Activated CD8-positive, alpha-beta memory T cell treated with anti-CD3 and anti-CD28 coated beads, Interleukin-2, amount 50 U/mL, for 24 hours (primary cell): ENCODE results near the gene CRISP1.
"Not testable (repeated sequence)": the region's sequence is repeated elsewhere in the genome, so short reads cannot be mapped to it uniquely, and the experiment has no call there.

Experiments
- DNase-seq: peaks from one replicate; pipeline ENCODE4 v3.0.0-alpha.2; 2020; ENCODE audit errors: extremely low read depth

Gene CRISP1

DNA sequence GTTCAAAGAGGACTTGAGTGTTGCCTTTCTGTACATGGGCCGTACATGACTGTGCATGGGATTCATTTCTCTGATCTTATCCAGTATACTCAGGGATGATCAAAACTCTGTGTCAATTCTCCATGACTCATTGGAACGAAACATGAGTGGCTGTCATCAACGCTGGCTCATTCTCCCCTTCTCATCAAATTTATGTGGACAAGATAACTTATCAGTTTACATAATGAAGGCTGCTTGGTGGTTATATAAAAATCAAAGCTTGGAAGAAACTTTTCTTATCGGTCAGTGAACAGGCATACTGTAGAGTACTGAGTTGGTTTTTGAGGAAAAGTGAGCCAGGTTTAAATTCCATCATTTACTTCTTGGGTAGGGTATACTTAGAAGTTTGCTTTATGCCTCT lies 24.9 kb downstream of the CRISP1 start:
- DNase-seq: no peak

DNA sequence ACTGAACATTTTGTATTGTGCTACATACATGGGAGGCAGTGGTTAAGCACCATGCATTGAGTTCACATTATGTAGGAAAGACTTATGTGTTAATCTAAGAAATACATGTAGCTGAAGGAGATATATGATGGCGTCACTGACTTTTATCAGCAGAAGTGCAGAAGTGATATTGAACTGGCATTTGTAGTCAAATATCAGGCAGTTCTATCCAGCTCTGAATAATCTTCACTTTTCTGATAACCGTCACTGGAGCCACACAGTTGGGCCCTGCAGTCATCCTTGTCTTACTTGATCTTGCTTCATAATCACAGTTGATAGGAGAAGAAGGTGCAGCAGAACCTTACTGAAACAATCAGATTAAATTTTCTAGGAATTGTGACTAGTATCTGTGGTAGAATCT lies 26.4 kb downstream of the CRISP1 start:
- no peak for DNase-seq

DNA sequence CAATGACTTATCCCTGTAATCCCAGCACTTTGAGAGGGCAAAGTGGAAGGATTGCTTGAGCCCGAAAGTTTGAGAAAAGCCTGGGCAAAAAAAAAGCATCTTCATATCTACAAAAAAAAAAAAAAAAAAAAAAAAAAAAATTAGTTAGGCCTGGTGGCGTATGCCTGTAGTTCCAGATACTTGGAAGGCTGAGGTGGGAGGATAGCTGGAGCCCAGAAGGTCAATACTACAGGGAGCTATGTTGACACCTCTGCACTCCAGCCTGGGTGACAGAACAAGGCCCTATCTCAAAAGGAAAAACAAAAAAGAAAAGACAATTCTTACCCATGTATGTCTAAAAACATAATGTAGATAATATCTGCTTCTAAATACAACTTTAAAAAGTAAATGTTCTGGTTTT lies 27.2 kb downstream of the CRISP1 start:
- no peak for DNase-seq

DNA sequence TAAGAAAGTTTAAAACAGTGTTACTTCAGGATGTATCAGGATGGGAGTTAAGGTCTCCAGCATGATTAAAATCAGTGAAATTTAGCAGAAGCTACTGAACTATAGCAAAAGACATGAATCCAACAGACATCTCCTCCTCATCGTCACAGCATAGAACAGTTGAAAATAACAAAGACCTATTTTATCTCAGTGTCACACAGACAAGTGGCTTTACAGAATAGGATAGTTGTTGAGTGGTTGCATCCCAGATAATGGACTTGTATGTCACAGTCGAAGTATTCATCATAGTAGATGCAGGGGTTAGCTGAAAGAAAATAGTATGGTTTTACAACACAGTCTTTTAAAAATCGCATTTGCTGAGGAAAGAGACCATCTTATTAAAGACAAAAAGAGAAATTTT lies 31.2 kb downstream of the CRISP1 start:
- no peak for DNase-seq

DNA sequence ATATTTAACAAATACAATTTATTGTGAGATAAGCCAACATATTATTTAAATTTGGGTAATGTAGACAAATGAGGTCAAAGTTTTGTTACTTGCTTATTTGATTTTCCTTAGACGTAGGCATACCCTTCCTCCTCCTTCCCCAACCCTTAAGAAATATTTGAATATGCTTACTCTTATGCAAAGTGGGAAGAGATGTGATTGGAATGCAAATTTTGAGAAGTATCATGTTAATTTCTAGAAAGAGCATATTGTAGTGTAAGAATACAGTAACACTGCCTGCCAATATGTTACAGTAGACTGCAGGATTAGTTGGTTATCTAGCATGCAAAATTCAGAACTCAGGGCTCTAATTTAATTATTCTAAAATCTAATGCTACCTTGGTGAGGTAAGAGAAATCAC lies 32.9 kb downstream of the CRISP1 start:
- DNase-seq: no peak

DNA sequence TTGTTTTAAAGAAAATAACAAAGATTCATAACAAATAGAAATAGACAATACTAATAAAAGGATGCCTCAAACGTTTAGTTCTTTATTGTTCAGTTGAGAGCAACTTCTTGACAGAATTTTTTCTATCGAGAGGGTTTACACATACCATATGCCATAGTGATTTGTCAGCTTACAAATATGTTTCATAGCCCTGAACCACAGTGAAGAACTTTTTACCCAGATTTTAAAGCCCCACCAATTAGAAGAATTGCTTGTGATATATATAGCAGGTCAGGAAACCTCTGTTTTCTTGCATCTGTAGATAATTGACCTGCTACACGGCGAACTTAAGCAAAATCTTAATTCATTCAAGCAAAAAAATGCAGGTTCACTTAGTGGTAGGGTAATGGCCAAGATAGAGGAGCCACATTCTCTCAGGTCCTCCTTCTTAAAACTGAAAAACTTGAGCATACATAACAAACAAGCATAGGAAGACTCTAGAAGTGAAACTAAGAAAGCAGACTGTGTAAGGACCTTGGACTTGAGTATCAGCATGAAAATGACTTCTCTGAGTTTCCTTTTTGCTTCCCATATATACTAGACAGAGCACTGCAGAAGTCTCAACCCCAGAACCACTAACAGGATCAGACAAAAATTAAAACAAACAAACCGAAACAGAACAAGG lies 39.5 kb downstream of the CRISP1 start:
- no peak for DNase-seq

DNA sequence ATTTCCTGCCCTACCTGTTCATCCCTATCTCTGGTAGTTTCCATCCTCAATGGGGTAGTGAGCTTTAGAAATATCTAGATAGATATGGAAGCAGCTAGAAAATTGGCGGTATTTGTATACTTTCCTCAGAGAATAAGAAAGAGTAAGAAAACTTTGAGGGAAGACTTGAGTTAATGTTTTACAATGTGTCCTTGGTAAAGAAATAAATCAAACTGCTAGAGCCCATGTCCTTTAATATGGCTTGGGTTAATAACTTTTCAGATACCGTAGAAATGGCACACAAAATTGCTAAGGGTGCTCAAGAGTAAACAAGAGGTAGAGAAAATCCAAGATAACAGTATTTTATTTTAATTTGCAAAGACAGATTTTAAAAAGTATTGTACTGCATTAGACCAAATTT lies 51.2 kb downstream of the CRISP1 start:
- DNase-seq: no peak

DNA sequence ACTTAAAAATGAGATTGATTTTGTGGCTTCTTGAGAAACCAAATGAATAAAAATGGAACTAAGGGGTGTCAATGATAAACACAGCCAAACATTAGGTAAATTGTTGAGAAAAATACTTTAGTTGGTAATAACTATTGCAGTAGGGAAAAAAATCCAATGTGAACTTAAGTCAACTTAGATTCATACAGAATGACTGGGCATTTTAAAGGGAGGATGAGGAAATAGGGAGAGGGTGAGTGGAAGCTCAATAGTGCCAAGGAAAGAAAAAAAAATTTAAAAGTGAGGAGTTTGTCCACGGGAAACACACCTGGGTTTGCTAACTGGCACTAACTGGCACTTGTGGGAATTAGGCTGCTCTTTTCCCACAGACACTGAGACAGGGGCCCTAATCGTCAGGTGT lies 53.1 kb downstream of the CRISP1 start:
- DNase-seq: no peak

DNA sequence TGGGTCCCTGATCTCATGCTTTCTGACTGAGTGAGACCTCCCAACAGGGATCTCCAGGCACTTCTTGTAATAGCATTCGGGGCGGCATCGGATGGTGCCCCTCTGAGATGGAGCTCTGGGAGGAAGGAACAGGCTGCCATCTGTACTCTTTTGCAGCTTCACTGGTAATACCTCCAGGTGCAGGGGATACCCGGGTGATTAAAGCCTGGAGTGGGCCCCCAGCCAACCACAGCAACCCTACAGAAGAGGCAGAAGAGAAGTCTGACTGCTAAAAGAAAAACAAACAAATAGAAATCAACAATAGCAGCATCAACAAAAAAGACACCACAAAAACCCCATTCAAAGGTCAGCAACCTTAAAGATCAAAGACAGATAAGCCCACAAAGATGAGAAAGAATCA lies 60.2 kb downstream of the CRISP1 start:
- DNase-seq: no peak

DNA sequence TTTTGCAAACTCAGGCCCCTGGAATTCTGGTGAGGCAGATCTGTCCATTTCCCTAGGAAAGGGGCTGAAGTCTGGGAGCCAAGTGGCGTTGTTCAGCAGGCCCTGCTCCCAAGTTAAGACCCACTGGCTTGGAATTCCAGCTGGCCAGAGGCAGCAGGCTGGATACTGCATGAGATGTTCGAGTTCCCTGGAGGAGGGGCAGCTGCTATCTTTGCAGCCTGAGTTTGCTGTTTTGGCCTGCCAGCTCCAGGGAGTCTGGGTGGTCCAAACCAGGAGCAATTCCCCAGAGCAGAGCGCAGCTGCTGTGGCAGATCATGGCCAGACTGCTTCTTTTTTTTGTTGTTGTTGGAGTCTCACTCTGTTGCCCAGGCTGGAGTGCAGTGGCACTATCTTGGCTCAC lies 61.1 kb downstream of the CRISP1 start:
- DNase-seq: no peak

DNA sequence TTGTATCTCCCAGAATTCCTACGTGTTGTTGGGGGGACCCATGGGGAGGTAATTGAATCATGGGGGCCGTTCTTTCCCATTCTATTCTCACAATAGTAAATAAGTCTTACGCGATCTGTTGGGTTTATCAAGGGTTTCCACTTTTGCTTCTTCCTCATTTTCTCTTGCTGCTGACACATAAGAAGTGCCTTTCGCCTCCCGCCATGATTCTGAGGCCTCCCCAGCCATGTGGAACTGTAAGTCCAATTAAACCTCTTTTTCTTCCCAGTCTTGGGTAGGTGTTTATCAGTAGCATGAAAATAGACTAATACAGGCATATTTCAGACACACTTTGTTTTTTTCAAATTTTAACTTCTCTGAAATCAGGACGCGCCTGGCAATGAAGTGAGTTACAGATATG lies 64.8 kb downstream of the CRISP1 start:
- no peak for DNase-seq

DNA sequence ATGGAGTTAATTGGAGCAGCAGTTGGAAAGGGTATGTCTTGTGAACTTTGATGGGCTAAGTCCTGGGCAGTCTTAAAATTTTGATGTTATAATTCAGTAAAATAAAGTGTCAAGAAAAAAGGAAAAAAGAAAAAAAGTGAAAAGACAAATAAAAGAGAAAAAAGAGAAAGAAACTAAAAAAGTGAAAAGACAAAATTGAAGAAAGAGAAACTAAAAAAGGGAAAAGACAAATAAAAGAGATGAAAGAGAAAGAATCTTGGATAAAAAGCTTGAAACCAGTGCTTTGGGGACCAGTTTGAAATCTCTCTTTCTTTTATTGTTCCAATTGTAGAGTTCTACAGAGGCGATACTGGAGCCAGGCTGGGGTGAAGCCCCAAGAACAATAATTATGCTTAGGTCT lies 67.2 kb downstream of the CRISP1 start:
- DNase-seq: no peak

DNA sequence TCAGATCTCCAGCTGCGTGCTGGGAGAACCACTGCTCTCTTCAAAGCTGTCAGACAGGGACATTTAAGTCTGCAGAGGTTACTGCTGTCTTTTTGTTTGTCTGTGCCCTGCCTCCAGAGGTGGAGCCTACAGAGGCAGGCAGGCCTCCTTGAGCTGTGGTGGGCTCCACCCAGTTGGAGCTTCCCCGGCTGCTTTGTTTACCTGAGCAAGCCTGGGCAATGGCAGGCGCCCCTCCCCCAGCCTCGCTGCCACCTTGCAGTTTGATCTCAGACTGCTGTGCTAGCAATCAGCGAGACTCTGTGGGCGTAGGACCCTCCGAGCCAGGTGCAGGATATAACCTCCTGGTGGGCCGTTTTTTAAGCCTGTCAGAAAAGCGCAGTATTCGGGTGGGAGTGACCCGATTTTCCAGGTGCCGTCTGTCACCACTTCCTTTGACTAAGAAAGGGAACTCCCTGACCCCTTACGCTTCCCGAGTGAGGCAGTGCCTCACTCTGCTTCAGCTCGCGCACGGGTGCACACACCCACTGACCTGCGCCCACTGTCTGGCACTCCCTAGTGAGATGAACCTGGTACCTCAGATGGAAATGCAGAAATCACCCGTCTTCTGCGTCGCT lies 69.4 kb downstream of the CRISP1 start:
- DNase-seq: not testable (repeated sequence)

DNA sequence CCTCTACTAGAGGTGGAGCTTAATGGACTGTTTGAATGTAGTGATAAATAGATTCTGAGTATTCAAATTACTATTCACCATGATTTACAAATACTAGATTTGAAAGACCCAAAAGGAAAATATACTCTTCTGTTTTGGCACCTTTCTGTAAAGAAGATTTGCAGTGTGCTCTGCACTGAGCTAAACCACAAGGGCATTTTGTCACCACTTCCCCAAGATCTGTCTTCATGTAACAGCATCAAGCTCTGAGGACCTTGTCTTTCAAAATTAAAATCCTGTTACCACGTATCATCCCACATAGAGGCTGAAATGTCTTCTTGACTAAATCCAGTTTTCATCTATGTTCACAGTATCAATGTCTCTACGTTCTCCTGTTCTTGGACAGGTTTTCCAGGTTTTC lies 76.0 kb downstream of the CRISP1 start:
- DNase-seq: no peak

DNA sequence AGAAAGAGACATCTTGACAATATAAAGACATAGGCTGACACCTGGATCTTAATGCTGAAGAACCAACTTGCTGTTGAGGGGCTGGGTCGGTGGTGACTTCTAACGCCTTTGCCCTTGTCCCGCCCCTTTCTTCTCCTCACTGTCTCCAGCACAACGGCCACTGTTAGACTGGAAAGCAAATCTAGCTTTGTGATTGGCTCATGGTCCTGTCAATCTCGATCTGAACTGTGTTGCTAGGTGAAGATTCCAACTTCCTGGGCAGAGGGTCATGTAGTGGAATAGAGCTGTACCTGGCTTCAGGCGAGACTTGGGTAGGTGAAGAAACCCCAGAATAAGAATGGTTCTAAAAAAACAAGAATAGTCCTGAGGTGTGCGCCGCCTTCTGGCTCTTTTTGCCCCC lies 79.2 kb downstream of the CRISP1 start, which contains the start of gene PGK2:
Gene PGK2, minus strand, starts transcription at position 110 of the 400 bp plus-strand sequence. Its CDS starts 98 bp downstream, at position 12.
- no peak for DNase-seq

DNA sequence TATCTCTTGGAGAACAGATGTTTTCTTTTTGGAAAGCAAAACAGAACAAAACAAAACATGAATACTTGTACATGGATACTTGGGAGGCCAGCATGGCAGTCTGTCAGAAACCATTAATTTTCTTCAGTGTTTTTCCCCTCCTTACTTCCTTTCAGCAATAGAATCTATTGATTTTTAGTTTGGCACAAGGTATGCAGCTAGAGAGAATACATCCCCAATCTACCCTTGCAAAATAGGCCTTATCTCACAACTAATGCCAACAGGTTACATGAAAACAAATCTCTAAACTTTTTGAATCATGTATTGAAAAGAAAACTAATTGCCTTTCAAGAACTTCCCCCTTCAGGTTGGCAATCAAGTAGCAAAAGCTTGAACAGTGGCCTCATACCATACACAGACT lies 82.1 kb downstream of the CRISP1 start:
- DNase-seq: no peak
